C4-2B (cell line): ENCODE data around the gene TTC22.

Experiments used
- ZFX ChIP-seq: fragments of 450-650 bp; IDR thresholded peaks from 2 replicates; pipeline ENCODE4 v1.6.1; 2017
- TF ChIP-seq, protein P1 (sequence below): fragments of 450-650 bp; conservative IDR thresholded peaks from 2 replicates; pipeline ENCODE4 v1.5.1; 2017; ENCODE audit warnings: mild to moderate bottlenecking

DNA sequence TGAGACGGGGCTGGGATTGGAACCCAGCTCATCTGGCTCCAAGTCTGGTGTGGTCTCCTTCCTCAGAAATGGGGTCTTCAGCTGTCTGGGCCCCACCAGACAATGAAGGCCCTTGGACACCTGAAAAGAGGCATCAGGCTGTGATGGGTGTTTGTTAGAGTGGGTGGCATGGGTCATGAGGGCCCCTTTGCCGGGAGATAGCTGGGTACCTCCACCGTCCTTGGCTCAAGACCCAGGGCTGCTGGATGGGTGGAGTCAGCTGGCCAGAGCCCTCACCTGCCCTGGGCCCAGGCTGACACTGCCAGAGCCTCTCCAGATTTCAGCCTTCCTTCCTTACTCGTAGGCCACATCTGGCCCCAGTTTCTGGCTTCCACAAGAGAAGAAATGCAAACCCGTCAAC lies 13.4 kb upstream of the TTC22 start:
- TF ChIP-seq, protein P1, sequence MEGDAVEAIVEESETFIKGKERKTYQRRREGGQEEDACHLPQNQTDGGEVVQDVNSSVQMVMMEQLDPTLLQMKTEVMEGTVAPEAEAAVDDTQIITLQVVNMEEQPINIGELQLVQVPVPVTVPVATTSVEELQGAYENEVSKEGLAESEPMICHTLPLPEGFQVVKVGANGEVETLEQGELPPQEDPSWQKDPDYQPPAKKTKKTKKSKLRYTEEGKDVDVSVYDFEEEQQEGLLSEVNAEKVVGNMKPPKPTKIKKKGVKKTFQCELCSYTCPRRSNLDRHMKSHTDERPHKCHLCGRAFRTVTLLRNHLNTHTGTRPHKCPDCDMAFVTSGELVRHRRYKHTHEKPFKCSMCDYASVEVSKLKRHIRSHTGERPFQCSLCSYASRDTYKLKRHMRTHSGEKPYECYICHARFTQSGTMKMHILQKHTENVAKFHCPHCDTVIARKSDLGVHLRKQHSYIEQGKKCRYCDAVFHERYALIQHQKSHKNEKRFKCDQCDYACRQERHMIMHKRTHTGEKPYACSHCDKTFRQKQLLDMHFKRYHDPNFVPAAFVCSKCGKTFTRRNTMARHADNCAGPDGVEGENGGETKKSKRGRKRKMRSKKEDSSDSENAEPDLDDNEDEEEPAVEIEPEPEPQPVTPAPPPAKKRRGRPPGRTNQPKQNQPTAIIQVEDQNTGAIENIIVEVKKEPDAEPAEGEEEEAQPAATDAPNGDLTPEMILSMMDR = no peak
- TF ChIP-seq ZFX = no peak
